SW 1271 (cell line): Measurements from ENCODE around the gene ATP6V0A1.
"Not testable (repeated sequence)": the region's sequence is repeated elsewhere in the genome, so short reads cannot be mapped to it uniquely, and the experiment has no call there.

Experiments
- DNase-seq, 2 experiments: peaks; one replicate each; lab custom pipeline; 2025; lab: John Stamatoyannopoulos, UW

ATP6V0A1 gene

GRCh38 chr17:42458497-42459255 is at the start of gene ATP6V0A1:
TSS of gene ATP6V0A1 (plus strand) at chr17:42458878. CDS start at chr17:42460895, 2,017 bp downstream.
- DNase-seq, result peak; percentile 60 to 77

- peak; percentile 53 to 83 for DNase-seq
Observed at GRCh38 chr17:42409523-42410318, 49.0 kb upstream of the ATP6V0A1 start.

DNA sequence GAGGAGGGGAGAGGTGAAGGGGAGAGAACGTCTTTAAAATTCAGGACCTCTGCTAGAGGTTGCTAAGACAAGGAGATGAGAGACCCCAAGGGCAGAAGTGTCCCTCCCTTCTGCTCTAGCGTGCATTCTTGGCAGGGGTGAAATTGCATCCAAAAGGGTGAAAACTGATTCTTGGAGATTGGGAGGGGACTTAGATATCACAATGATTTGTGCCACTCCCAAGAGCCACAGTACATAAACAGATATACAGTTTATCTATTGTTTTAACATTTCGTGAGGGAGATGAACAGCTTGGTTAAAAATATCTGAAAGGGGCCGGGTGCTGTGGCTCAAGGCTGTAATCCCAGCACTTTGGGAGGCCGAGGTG is 48.4 kb upstream of the ATP6V0A1 start:
- no peak for DNase-seq

DNA sequence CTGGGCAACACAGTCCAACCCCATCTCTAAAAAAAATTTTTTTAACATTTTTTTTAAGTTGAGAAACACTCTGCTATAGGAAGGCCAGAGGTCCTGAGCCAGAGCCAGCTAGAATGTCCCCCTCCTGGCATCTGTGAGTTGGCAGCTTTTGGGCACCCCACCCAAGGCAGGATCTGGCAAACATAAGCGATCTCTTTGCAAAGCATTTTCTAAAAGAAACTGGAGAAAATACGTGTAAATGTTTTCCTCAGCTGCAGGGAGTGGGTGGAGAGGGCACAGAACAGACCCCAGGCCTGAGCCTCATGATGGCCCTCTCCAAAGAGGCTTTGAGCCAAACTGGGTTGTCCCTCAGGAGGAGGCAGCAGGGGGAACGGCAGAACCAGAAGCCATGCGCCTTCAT is 47.3 kb upstream of the ATP6V0A1 start:
- no peak for DNase-seq

DNA sequence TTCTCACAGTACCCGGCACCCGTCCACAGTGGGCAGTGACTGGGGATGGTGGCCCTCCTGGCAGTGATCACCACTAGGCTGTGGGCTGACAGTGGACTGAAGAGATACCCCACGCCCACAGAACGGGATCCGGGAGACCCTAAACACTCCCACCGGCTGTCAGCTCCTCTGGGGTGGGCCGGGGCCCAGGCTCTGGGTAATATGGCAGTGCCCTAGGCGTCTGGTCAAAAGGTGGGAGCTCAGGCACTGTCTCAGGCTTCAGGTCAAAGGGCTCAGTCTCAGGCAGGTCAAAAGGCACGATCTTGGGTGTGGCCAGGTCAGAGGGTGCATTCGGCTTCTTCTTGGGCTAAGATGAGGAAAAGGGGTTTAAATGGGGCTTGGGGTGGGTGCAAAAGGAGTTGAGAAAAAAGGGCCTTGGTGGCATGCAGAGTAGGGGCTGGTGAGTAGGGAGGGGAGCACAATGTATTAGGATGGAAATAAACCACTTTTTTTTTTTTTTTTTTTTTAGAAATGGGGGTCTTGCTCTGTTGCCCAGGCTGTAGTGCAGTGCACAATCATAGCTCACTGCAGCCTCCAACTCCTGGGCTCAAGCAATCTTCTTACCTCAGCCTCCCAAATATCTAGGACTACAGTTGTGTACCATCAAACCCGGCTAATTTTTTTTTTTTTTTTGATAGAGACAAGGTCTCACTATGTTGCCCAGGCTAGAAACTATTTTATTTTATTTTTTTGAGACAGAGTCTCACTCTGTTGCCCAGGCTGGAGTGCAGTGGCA is 46.6 kb upstream of the ATP6V0A1 start:
- DNase-seq, result no peak

DNA sequence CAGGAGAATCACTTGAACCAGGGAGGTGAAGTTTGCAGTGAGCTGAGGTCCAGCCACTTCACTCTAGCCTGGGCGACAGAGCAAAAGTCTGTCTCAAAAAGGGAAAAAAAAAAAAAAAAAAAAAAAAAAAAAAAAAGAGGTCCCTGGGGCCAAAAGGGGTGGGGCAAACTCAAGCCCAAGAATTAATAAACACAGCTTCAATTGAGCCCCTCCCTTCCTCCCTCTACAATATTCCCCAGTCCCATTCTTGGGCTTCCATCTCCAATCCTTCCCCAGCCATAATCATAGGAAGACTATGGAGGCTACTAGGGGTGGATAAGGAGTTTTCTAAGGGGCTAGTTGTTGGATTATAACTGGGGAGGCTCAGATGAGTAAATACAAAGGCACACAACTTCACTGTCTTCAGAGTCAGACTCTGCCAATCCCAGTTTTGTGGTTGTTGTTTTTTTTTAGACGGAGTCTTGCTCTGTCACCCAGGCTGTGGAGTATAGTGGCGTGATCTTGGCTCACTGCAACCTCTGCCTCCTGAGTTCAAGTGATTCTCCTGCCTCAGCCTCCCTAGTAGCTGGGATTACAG is 45.1 kb upstream of the ATP6V0A1 start:
- no peak for DNase-seq

DNA sequence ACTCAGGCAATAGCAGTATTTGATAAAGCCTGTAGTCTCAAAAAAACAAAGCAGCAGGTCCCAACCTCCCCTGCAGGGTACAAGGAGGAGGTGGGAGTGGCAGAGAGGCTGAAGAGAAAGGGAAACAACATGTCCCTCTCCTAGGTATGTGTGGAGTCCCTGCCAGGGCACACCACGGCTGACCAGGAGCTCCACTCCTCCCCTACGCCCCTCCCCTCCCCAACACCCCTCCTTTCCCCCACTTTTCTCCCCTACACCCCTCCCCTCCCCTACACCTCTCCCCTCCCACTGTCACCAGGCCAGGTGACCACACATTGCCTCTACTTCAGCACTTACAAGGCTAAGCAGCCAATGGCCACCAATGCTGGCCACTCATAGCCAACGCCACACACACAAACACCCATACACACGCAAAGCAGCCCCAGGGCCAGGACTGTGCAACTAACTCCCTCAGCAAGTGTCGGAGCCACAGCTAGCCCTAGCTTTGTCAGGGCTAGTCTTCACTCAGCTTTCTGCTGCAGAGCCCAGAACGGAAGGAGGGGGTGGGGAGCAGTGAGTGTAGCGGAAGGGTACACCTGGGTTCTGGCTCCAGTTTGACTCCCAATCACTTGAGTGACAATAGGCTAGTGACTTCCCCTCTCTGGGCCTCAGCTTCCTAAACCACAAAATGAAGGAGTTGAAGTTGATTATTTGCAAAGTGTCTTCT is 43.8 kb upstream of the ATP6V0A1 start:
- DNase-seq, result no peak

GRCh38 chr17:42417981-42418380 is 40.7 kb upstream of the ATP6V0A1 start:
- DNase-seq, result not testable (repeated sequence)

- no peak for DNase-seq
Observed at GRCh38 chr17:42421136-42421506, 37.6 kb upstream of the ATP6V0A1 start.

- DNase-seq, result no peak
Observed at GRCh38 chr17:42421507-42422338, 37.0 kb upstream of the ATP6V0A1 start.

DNA sequence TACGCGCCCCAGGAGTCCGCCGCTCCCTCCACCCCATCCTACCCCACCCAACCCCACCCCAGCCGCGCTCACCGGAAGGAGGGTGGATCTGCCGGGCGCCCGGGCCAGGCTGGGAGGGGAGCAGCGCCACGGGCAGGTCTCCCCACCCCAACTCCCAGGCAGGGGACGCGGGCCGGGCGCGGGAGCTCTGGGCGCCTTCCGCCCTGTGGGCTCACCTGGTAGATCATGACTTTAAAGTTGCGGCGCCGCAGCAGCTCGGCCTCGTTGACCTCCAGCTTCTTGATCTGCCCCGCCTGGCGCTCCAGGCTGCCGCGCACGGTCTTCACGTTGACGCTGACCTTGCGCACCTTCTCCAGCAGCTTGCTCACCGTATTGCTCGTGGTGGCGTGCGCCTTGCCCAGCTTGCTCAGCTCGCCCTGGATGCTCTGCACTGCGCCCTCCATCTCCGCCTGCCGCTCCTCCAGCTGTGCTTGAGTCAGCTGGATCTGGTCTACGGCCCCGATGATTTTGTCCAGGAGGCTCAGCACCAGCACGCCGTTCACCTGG is 36.2 kb upstream of the ATP6V0A1 start:
- peak in 1 of 2 experiments; percentile 23 for DNase-seq

DNA sequence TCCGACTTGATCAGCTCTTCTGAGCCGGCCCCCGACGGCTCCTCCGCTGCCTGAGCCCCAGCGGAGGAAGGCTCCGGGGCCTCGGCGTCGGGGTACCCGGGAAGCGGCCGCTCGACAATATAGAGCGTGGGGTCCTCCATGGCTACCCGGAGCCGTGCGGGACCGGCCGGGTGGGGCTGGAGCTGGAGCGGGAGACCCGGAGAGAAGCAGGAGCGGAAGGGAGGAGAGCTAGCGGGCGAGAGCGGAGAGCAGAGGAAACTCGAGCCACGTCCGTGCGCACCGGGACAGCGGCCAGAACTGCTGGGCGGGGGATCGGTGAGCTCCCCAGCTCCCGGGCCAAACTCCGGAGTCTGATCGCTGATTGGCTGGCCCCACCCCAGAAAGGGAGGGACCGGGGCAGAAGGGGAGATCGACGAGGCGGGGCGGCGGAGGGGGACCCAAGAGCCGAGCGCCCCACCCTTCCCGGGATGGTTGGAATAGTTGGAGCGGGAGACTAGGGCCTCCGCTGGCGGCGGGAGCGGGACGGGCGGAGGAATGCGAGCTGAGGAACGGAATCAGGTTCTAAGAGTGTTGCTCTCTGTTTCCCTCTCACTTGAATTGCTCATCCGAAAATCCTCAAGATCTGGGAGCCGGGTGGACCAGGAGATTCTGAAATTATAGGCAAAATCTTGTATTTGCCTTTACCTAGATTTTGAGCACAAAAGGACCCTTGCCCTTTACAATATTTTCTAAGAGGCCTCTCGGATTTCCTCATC is 35.5 kb upstream of the ATP6V0A1 start, which contains the start of gene CAVIN1:
Gene CAVIN1, minus strand, starts transcription at position 299 of the 755 bp plus-strand sequence. Its CDS starts 159 bp downstream, at position 140.
- DNase-seq, result peak; percentile 89 to 92

- DNase-seq, result no peak
Observed at GRCh38 chr17:42423766-42424165, 34.9 kb upstream of the ATP6V0A1 start.

GRCh38 chr17:42424991-42425610 is 33.6 kb upstream of the ATP6V0A1 start:
- no peak for DNase-seq

GRCh38 chr17:42428141-42428944 is 30.3 kb upstream of the ATP6V0A1 start:
- peak; percentile 86 to 92 for DNase-seq

DNA sequence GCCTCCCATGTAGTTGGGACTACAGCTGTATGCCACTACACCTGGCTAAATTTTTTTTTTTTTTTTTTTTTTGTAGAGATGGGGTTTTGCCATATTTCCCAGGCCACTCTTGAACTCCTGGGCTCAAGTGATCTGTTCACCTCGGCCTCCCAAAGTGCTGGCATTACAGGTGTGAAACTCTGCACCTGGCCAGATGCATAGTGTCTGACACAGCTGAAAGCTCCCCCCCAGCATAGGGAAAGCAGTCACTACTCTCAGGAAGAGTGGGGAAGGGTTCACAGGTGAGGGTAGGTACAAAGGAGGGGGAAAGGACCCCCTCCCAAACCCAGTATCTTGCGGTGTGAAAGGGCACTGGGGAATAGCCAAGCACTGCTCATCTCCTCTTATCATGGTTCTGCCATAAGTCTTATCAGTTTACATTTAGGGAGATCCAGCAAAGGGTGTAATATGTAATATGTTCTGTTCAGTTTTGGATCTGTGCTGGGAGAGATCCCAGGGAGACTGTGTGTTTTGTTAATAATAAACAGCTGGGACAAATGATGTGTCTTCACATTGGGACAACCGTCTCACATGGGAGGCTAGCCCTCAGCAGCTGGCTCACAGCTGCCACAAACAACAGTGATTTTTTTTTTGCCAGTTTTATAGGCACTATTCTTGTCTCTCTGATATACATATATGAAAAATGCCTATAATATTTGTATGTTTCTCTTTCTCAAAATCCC is 28.8 kb upstream of the ATP6V0A1 start:
- no peak for DNase-seq

- no peak for DNase-seq
Observed at GRCh38 chr17:42431758-42432161, 26.9 kb upstream of the ATP6V0A1 start.
